Retinal pigment epithelial cell (primary cell): ENCODE measurements around the gene RYR2.

Experiments
- DNase-seq: peaks from one replicate; pipeline ENCODE4 v3.0.0-alpha.2; 2010; ENCODE audit warnings: low read depth
- H3K4me3 ChIP-seq: 2 replicates; pipeline ENCODE4 v1.5.1; 2011; ENCODE audit warnings: mild to moderate bottlenecking, low read length, control low read depth, moderate library complexity
- CTCF ChIP-seq: conservative IDR thresholded peaks from 2 replicates; pipeline ENCODE4 v1.5.1; 2011; ENCODE audit warnings: low read depth, low read length, control low read depth, inconsistent platforms

The RYR2 gene

GRCh38 chr1:237187842-237188241 lies 145.9 kb downstream of the RYR2 start:
- no peak for TF ChIP-seq CTCF
- DNase-seq: no peak
- no peak overlapping the region for H3K4me3 ChIP-seq

GRCh38 chr1:237191403-237191802 lies 149.4 kb downstream of the RYR2 start:
- no peak overlapping the region for H3K4me3 ChIP-seq
- no peak for DNase-seq
- no peak for TF ChIP-seq CTCF

- TF ChIP-seq CTCF: no peak
- DNase-seq: no peak
- no peak overlapping the region for H3K4me3 ChIP-seq
Observed at GRCh38 chr1:237197470-237198425, 155.8 kb downstream of the RYR2 start.

GRCh38 chr1:237199026-237199425 lies 157.0 kb downstream of the RYR2 start:
- TF ChIP-seq CTCF: no peak

GRCh38 chr1:237201155-237201554 lies 159.2 kb downstream of the RYR2 start:
- no peak for DNase-seq
- TF ChIP-seq CTCF: no peak
- no peak overlapping the region for H3K4me3 ChIP-seq

More at GRCh38 chr1:237199026-237199425, 157.0 kb downstream of the RYR2 start:
- no peak overlapping the region for H3K4me3 ChIP-seq
- DNase-seq: no peak

- H3K4me3 ChIP-seq: no peak overlapping the region
- no peak for DNase-seq
- TF ChIP-seq CTCF: no peak
Observed at GRCh38 chr1:237204841-237205240, 162.9 kb downstream of the RYR2 start.

- no peak for DNase-seq
- no peak for TF ChIP-seq CTCF
- H3K4me3 ChIP-seq: no peak overlapping the region
Observed at GRCh38 chr1:237205400-237206064, 163.5 kb downstream of the RYR2 start.
